ENCODE data around the gene THAP4.
"Not testable (repeated sequence)": the region's sequence is repeated elsewhere in the genome, so short reads cannot be mapped to it uniquely, and the experiment has no call there.

THAP4 gene

GRCh38 chr2:241592126-241592845 lies 44.7 kb downstream of the THAP4 start:
- ATAC-seq: no peak; the same call in 2 of the 3 replicates
- TF ChIP-seq ZNF565 (CRISPR knock-in tag; conservative IDR thresholded peaks at IDR 0.05; ENCODE audit: low read depth): no peak
- no peak for TF ChIP-seq SNAI2 (CRISPR knock-in tag; IDR thresholded peaks at IDR 0.05)
- no peak for TF ChIP-seq OSR1 (CRISPR knock-in tag; IDR thresholded peaks at IDR 0.05)
- no peak for TF ChIP-seq CREB5 (CRISPR knock-in tag; IDR thresholded peaks at IDR 0.05; ENCODE audit: low read depth)
- no peak for TF ChIP-seq ZNF8 (CRISPR knock-in tag; IDR thresholded peaks at IDR 0.05)
- no peak for TF ChIP-seq CSRNP3 (CRISPR knock-in tag; IDR thresholded peaks at IDR 0.05)
- TF ChIP-seq RARB (CRISPR knock-in tag; IDR thresholded peaks at IDR 0.05): no peak
- TF ChIP-seq ZFP30 (CRISPR knock-in tag; IDR thresholded peaks at IDR 0.05): no peak
- no peak for TF ChIP-seq TSHZ2 (CRISPR knock-in tag; IDR thresholded peaks at IDR 0.05)

GRCh38 chr2:241590496-241591455 lies 46.2 kb downstream of the THAP4 start:
- ATAC-seq: not testable (repeated sequence)

- ATAC-seq: not testable (repeated sequence)
Observed at GRCh38 chr2:241589863-241590262, 47.1 kb downstream of the THAP4 start.

GRCh38 chr2:241586564-241587264 lies 50.2 kb downstream of the THAP4 start:
- TF ChIP-seq ZFP3 (CRISPR knock-in tag; IDR thresholded peaks at IDR 0.05): no peak
- TF ChIP-seq GLIS3 (CRISPR knock-in tag; IDR thresholded peaks at IDR 0.05): no peak
- TF ChIP-seq PATZ1 (CRISPR knock-in tag; IDR thresholded peaks at IDR 0.05; ENCODE audit: borderline replicate concordance): no peak
- no peak for TF ChIP-seq ARNTL (CRISPR knock-in tag; IDR thresholded peaks at IDR 0.05; ENCODE audit: borderline replicate concordance, low read depth)
- TF ChIP-seq ZFP30 (CRISPR knock-in tag; IDR thresholded peaks at IDR 0.05): peak; percentile 100
- ATAC-seq: no peak

GRCh38 chr2:241584436-241584835 lies 52.5 kb downstream of the THAP4 start:
- no peak for ATAC-seq
- TF ChIP-seq BACH2 (CRISPR knock-in tag; IDR thresholded peaks at IDR 0.05; ENCODE audit: borderline replicate concordance) (no peak), ZC3H10 (CRISPR knock-in tag; IDR thresholded peaks at IDR 0.05) (no peak), ZNF565 (CRISPR knock-in tag; conservative IDR thresholded peaks at IDR 0.05; ENCODE audit: low read depth) (no peak), TCF4 (CRISPR knock-in tag; IDR thresholded peaks at IDR 0.05; ENCODE audit: borderline replicate concordance) (no peak), OSR1 (CRISPR knock-in tag; IDR thresholded peaks at IDR 0.05) (no peak), PPARA (CRISPR knock-in tag; IDR thresholded peaks at IDR 0.05; ENCODE audit: borderline replicate concordance) (no peak), CSRNP3 (CRISPR knock-in tag; IDR thresholded peaks at IDR 0.05) (no peak), RARB (CRISPR knock-in tag; IDR thresholded peaks at IDR 0.05) (no peak), CREB5 (CRISPR knock-in tag; IDR thresholded peaks at IDR 0.05; ENCODE audit: low read depth) (no peak)
